Measurements from ENCODE around the gene ATRAID.
A peak's percentile ranks its signal among the peaks of the same experiment; 100 is the strongest.
"Not testable (repeated sequence)": the region's sequence is repeated elsewhere in the genome, so short reads cannot be mapped to it uniquely, and the experiment has no call there.

The ATRAID gene

DNA sequence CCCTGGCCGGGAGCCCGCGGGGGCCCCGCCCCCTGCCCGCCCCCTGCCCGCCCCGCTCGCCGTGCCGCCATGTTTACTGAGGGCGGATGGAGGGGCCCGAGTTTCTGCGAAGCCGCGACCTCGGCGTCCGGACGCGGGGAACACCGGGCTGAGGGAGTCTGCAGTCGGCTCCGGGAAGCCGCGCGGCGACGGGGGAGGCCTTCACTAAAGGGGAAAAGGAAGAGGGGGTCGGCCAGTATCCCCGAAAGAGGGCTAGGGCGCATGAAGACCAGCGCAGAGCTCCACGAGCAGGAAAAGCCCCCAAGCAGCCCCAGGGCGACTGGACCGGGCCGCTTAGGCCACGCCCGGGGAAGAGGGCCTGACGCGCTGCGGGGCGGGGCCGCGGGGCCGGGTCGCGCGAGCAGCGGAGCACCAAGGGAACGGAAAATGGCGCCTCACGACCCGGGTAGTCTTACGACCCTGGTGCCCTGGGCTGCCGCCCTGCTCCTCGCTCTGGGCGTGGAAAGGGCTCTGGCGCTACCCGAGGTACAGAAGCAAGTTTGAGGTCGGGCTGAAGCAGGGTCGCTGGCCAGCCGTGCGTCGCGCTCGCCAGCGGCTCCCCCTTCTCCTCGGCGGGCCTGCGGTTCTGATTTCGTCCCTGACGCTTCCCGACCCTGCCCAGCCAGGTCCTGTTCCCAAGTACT is at the start of gene ATRAID, which contains the start of gene SLC5A6:
Gene ATRAID, plus strand, starts transcription at position 99 of the 683 bp plus-strand sequence. Its CDS starts 328 bp downstream, at position 427.
Gene SLC5A6, minus strand, starts transcription at position 326 of the 683 bp plus-strand sequence. CDS start 4,618 bp downstream, outside the sequence.
- DNase-seq (ENCODE audit: low spot score), result peak; percentile 90

GRCh38 chr2:27162151-27163121 is 49.4 kb upstream of the ATRAID start:
- DNase-seq (ENCODE audit: low spot score), result no peak

GRCh38 chr2:27164960-27165763 is 46.7 kb upstream of the ATRAID start:
- no peak for DNase-seq (ENCODE audit: low spot score)

- DNase-seq (ENCODE audit: low spot score), result no peak
Observed at GRCh38 chr2:27170581-27171337, 41.1 kb upstream of the ATRAID start.

- no peak for DNase-seq (ENCODE audit: low spot score)
Observed at GRCh38 chr2:27171351-27171848, 40.4 kb upstream of the ATRAID start.

DNA sequence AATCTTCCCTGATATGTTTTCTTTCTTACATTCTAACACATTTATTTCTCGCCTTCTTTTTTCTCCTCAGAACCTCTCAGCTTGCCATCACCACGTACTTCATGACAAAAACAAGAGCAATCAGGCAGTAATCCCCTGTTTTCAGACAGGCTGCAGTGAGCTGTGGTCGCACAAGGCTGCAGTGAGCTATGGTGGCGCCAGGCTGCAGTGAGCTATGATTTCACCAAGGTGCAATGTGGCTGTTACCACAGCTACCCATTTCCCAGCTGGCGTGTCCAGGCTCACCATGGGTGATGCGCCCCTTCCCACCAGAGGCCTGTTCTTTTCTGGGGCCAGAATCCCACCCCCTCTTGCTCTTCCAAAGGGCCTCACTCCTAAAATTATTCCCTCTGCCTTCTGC is 37.2 kb upstream of the ATRAID start:
- DNase-seq (ENCODE audit: low spot score), result peak; percentile 5

GRCh38 chr2:27175330-27175729 is 36.5 kb upstream of the ATRAID start:
- DNase-seq (ENCODE audit: low spot score), result no peak

GRCh38 chr2:27175781-27176180 is 36.1 kb upstream of the ATRAID start:
- DNase-seq (ENCODE audit: low spot score), result not testable (repeated sequence)

DNA sequence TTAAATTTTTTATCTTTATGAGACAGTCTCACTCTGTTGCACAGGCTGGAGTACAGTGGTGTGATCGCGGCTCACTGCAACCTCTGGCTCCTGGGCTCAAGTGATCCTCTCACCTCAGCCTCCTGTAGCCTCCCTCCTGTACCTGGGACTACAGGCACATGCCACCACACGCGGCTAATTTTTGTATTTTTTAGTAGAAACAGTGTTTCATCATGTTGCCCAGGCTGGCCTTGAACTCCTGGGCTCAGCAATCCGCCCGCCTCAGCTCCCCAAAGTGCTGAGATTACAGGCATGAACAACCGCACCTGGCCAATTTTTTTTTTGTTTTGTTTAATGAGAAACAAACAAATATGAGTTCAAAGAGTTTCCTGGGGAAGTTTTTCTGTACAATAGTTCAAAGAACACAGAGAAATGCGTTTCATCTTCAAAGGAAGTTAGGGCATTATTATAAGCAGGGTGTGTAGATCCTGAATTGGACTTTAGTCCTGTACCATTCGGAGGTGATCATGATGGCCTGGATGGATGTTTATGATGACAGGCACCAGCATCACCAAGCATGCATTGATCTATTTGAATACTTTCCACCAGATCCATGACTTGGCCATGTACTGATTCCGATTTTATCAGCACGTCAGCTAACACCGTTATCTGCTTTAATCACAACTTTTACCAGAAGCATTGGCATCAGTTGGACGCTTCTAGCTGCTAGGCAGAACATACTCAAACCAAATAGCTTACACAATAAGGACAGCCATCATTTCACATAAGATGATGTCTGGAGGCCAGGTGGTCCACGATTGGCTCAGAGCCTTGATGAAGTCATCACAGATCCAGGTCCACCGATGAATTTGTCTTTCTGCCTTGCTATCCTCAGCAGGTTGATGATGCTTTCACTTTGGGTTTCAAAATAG is 34.1 kb upstream of the ATRAID start:
- no peak for DNase-seq (ENCODE audit: low spot score)

- DNase-seq (ENCODE audit: low spot score), result no peak
Observed at GRCh38 chr2:27178469-27178868, 33.4 kb upstream of the ATRAID start.

GRCh38 chr2:27179344-27180000 is 32.4 kb upstream of the ATRAID start:
- DNase-seq (ENCODE audit: low spot score), result no peak

- DNase-seq (ENCODE audit: low spot score), result no peak
Observed at GRCh38 chr2:27182346-27182745, 29.5 kb upstream of the ATRAID start.

DNA sequence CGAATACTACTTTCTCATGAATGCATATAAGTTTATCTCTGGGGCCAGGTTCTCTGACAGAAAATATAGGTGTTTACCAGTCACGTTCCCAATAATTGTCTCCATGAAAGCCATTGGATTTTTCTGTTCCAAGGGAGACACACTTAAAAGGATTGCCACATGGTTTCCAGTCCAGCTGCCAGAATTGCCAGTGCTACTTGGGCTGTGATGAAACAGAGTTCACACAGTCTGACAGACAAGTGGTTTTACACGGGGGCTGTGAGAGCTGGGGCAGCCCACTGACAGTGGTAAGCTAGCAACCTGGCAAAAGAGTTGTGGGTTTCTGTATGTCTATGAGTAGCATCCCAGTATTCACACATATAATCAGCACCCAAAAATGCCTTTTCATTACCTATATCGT is 27.7 kb upstream of the ATRAID start:
- DNase-seq (ENCODE audit: low spot score), result no peak

GRCh38 chr2:27185331-27186026 is 26.4 kb upstream of the ATRAID start:
- no peak for DNase-seq (ENCODE audit: low spot score)

DNA sequence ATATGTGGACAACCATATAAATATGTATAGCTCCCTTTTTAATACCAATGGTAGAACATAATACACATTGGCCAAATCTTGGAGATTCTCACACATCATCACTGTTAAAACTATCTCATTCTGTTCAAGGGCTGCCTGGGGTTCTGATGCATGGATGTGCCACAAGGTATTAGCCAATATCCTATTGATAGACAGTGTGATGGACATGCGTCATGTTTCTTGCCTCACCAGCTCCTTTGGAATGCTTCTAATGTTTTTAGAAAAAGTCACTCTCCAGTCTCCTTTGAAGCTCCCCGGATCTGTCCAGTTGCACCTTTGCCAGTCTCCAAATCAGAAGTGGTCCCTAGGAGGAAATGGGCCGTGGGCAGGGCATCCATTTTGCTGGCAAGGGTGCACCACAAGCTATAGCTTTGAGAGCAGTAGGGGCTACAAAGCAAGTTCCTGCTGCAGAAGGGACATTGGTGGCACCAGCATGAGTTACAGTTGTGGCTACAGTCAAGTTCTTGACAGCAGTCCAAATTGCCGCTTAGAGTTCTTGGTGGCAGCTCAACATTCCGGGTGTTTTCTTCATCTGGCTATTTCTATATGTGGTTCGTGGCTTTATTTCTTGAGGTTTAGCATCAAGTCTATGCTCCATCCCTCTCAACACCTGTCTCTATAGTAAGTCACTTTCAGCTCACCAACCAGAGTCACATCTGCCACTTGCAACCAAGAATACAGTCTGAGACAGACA is 25.1 kb upstream of the ATRAID start:
- DNase-seq (ENCODE audit: low spot score), result no peak

GRCh38 chr2:27189989-27190388 is 21.9 kb upstream of the ATRAID start:
- no peak for DNase-seq (ENCODE audit: low spot score)

DNA sequence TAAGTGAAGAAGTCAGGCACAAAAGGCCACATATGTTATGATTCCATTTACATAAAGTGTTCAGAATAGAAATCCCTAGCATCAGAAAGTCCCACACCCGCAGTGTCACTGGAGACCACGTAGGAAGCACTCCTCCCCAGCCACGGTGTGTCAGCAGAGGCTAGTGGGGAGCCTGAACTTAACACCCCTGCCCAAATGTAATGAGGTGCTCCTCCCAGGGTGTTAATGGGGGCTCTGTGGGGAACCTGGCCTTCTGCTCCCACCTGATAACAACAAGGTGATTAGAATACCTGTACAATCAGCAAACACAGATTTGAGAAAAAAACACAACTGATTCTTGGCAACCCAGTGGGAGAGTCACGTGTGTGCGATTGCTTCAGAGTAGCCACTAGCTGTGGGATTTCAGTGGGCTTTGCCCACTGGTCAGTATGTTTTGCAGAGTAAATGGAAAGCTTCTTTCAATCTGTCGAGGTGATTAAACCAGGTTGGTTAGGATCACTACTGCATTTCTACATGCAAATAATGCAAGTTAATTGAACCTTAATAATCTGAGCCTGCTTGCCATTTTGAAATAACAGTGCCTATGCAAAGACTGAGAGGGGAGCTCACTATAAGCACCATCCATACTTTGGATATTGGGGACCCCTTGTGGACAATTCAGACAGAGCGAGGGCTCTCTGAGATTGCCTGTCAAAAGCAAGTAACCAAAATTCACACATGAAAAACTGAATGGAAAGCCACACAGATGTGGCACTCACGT is 20.6 kb upstream of the ATRAID start:
- peak; percentile 40 for DNase-seq (ENCODE audit: low spot score)

Data from kidney tubule cell (primary cell).